HepG2 (cell line): ENCODE data around the gene CYLD. TPM values are rescaled to one million over a fixed set of nuclear protein-coding genes. Genes with fewer than 3 reads are reported as not detected.
A peak's percentile ranks its signal among the peaks of the same experiment; 100 is the strongest.

ENCODE experiments used
- HOXA7 ChIP-seq: sonication (generic); formaldehyde crosslinking; IDR thresholded peaks from 2 replicates; pipeline ENCODE4 v1.8.1; 2022; ENCODE audit warnings: mild to moderate bottlenecking, missing genetic modification reagents, moderate library complexity
- NFRKB ChIP-seq: fragments of 450-650 bp; IDR thresholded peaks from 2 replicates; pipeline ENCODE4 v1.6.1; 2017
- ZBTB42 ChIP-seq: sonication (generic); formaldehyde crosslinking; IDR thresholded peaks from 2 replicates; pipeline ENCODE4 v1.5.0; 2020; ENCODE audit warnings: mild to moderate bottlenecking, missing genetic modification reagents
- polyA plus RNA-seq, 8 experiments: library from polyadenylated mRNA; depleted of rRNA in 3 of 8; stranded (reverse) in 7 of 8; unstranded in 1 of 8; fragments of >200 nt; fragmentation: Illumina TruSeq in 4 of 8; extraction: Trizol in 4 of 8; gene quantifications; 2 replicates each; pipeline versions ENCODE4 v1.2.1 to v1.2.3, GENCODE V29; 2011 to 2016; ENCODE audit warnings: low read depth in 4 of 8, missing spikeins in 1 of 8, mixed read lengths in 1 of 8; ENCODE audit not compliant: insufficient read depth in 1 of 8
- total RNA-seq, 5 experiments: library from RNA; depleted of rRNA; stranded (reverse); fragments of >200 nt; fragmentation: Illumina TruSeq; extraction: Trizol; gene quantifications; 2 replicates each; pipeline ENCODE4 v1.2.3, GENCODE V29; 2016; ENCODE audit warnings: low read depth in 1 of 5
- TF ChIP-seq, protein P1 (sequence below): sonication (generic); formaldehyde crosslinking; IDR thresholded peaks from 2 replicates; pipeline ENCODE4 v1.4.0; 2020; ENCODE audit warnings: mild to moderate bottlenecking, missing genetic modification reagents, borderline replicate concordance
- TF ChIP-seq, protein P2 (sequence below), 2 experiments: IDR thresholded peaks; 2 replicates each; pipeline ENCODE4 v1.6.1; 2011 to 2012; ENCODE audit warnings: low read length in 2 of 2, borderline replicate concordance in 1 of 2, low read depth in 1 of 2, mild to moderate bottlenecking in 1 of 2, moderate library complexity in 1 of 2
- TF ChIP-seq, protein P3 (sequence below): sonication (generic); formaldehyde crosslinking; IDR thresholded peaks from 2 replicates; pipeline ENCODE4 v1.4.0; 2020; ENCODE audit warnings: mild to moderate bottlenecking, missing genetic modification reagents

The CYLD gene
- total and polyA plus RNA-seq, 2 of the 13 experiments (the other 11 are each of a cell fraction or from before 2014, with no cell fraction given) = 6.1 to 11.4 TPM

- TF ChIP-seq HOXA7 = no peak
- TF ChIP-seq, protein P1, sequence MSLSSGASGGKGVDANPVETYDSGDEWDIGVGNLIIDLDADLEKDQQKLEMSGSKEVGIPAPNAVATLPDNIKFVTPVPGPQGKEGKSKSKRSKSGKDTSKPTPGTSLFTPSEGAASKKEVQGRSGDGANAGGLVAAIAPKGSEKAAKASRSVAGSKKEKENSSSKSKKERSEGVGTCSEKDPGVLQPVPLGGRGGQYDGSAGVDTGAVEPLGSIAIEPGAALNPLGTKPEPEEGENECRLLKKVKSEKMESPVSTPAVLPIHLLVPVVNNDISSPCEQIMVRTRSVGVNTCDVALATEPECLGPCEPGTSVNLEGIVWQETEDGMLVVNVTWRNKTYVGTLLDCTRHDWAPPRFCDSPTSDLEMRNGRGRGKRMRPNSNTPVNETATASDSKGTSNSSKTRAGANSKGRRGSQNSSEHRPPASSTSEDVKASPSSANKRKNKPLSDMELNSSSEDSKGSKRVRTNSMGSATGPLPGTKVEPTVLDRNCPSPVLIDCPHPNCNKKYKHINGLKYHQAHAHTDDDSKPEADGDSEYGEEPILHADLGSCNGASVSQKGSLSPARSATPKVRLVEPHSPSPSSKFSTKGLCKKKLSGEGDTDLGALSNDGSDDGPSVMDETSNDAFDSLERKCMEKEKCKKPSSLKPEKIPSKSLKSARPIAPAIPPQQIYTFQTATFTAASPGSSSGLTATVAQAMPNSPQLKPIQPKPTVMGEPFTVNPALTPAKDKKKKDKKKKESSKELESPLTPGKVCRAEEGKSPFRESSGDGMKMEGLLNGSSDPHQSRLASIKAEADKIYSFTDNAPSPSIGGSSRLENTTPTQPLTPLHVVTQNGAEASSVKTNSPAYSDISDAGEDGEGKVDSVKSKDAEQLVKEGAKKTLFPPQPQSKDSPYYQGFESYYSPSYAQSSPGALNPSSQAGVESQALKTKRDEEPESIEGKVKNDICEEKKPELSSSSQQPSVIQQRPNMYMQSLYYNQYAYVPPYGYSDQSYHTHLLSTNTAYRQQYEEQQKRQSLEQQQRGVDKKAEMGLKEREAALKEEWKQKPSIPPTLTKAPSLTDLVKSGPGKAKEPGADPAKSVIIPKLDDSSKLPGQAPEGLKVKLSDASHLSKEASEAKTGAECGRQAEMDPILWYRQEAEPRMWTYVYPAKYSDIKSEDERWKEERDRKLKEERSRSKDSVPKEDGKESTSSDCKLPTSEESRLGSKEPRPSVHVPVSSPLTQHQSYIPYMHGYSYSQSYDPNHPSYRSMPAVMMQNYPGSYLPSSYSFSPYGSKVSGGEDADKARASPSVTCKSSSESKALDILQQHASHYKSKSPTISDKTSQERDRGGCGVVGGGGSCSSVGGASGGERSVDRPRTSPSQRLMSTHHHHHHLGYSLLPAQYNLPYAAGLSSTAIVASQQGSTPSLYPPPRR (CRISPR knock-in tag) = no peak
- TF ChIP-seq NFRKB = no peak
- TF ChIP-seq ZBTB42 = no peak
- TF ChIP-seq, protein P2, sequence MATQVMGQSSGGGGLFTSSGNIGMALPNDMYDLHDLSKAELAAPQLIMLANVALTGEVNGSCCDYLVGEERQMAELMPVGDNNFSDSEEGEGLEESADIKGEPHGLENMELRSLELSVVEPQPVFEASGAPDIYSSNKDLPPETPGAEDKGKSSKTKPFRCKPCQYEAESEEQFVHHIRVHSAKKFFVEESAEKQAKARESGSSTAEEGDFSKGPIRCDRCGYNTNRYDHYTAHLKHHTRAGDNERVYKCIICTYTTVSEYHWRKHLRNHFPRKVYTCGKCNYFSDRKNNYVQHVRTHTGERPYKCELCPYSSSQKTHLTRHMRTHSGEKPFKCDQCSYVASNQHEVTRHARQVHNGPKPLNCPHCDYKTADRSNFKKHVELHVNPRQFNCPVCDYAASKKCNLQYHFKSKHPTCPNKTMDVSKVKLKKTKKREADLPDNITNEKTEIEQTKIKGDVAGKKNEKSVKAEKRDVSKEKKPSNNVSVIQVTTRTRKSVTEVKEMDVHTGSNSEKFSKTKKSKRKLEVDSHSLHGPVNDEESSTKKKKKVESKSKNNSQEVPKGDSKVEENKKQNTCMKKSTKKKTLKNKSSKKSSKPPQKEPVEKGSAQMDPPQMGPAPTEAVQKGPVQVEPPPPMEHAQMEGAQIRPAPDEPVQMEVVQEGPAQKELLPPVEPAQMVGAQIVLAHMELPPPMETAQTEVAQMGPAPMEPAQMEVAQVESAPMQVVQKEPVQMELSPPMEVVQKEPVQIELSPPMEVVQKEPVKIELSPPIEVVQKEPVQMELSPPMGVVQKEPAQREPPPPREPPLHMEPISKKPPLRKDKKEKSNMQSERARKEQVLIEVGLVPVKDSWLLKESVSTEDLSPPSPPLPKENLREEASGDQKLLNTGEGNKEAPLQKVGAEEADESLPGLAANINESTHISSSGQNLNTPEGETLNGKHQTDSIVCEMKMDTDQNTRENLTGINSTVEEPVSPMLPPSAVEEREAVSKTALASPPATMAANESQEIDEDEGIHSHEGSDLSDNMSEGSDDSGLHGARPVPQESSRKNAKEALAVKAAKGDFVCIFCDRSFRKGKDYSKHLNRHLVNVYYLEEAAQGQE (IDR thresholded peaks at IDR 0.05; ENCODE audit: borderline replicate concordance in 1 of 2, low read depth in 1 of 2, low read length in 2 of 2) = no peak
- TF ChIP-seq, protein P3, sequence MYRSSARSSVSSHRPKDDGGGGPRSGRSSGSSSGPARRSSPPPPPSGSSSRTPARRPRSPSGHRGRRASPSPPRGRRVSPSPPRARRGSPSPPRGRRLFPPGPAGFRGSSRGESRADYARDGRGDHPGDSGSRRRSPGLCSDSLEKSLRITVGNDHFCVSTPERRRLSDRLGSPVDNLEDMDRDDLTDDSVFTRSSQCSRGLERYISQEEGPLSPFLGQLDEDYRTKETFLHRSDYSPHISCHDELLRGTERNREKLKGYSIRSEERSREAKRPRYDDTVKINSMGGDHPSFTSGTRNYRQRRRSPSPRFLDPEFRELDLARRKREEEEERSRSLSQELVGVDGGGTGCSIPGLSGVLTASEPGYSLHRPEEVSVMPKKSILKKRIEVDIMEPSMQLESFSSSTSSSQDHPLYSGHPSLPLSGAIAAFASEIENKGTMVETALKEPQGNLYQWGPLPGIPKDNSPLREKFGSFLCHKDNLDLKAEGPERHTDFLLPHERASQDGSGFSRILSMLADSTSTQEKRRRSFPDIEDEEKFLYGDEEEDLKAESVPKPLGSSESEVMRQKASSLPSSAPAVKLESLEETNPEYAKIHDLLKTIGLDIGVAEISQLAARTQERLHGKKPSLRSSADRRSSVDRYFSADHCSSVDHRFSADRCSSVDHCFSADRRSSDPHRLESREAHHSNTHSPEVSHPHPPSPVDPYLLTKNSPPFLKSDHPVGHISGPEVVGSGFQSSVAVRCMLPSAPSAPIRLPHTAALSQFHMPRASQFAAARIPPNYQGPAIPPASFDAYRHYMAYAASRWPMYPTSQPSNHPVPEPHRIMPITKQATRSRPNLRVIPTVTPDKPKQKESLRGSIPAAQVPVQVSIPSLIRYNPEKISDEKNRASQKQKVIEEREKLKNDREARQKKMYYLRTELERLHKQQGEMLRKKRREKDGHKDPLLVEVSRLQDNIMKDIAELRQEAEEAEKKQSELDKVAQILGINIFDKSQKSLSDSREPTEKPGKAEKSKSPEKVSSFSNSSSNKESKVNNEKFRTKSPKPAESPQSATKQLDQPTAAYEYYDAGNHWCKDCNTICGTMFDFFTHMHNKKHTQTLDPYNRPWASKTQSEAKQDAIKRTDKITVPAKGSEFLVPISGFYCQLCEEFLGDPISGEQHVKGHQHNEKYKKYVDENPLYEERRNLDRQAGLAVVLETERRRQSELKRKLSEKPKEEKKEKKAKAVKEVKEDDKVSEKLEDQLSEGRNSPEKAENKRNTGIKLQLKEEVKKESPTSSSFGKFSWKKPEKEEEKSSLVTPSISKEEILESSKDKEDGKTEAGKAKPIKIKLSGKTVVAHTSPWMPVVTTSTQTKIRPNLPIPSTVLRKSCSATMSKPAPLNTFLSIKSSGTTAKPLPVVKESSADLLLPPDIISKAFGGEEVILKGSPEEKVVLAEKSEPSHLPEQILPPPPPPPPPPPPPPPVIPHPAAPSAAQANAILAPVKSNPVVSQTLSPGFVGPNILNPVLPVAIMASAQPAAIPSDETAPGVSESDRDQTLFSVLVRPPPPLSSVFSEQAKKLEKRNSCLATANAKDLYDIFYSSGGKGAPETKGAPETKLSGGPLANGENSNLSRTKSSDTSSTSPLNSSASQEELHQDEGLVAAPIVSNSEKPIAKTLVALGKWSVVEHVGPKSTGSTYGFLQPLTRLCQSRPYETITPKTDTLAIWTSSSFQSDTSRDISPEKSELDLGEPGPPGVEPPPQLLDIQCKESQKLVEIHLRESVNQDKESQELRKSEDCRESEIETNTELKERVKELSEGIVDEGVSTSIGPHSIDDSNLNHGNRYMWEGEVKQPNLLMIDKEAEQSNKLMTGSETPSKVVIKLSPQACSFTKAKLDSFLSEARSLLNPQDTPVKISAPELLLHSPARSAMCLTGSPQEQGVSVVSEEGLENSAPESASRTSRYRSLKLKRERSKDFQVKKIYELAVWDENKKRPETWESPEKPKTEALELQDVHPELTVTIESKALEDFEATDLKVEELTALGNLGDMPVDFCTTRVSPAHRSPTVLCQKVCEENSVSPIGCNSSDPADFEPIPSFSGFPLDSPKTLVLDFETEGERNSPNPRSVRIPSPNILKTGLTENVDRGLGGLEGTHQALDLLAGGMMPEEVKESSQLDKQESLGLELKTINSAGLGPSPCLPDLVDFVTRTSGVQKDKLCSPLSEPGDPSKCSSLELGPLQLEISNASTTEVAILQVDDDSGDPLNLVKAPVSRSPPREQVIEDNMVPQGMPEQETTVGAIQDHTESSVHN (CRISPR knock-in tag) = 0 out of 2 replicates have a peak, but pooled peaks have one; percentile 79
These were observed 64.5 kb downstream of the CYLD start (continued) for GRCh38 chr16:50806099-50807062.
